ENCODE results near the gene PLIN5.
A peak's percentile ranks its signal among the peaks of the same experiment; 100 is the strongest.

PLIN5 gene

GRCh38 chr19:4534836-4535658, at the start of gene PLIN5:
Gene PLIN5, minus strand, starts transcription at chr19:4535224. Its CDS starts 1,150 bp downstream, at chr19:4534074.
- DNase-seq: peak; percentile 94

GRCh38 chr19:4583961-4584669, 49.1 kb upstream of the PLIN5 start:
- peak; percentile 76 for DNase-seq

GRCh38 chr19:4582980-4583842, 48.2 kb upstream of the PLIN5 start:
- no peak for DNase-seq

- DNase-seq: peak; percentile 74
Measured at GRCh38 chr19:4581666-4582553, 46.9 kb upstream of the PLIN5 start.

- no peak for DNase-seq
Measured at GRCh38 chr19:4580961-4581665, 46.1 kb upstream of the PLIN5 start.

- DNase-seq: no peak
Measured at GRCh38 chr19:4580021-4580901, 45.2 kb upstream of the PLIN5 start.

GRCh38 chr19:4579389-4579788, 44.4 kb upstream of the PLIN5 start:
- DNase-seq: no peak

- DNase-seq: no peak
Measured at GRCh38 chr19:4578552-4579248, 43.7 kb upstream of the PLIN5 start.

GRCh38 chr19:4577020-4577782, 42.2 kb upstream of the PLIN5 start:
- DNase-seq: no peak

- DNase-seq: peak; percentile 80
Measured at GRCh38 chr19:4576016-4576933, 41.3 kb upstream of the PLIN5 start.

GRCh38 chr19:4575267-4576015, 40.4 kb upstream of the PLIN5 start:
- peak; percentile 75 for DNase-seq

GRCh38 chr19:4573682-4574081, 38.7 kb upstream of the PLIN5 start:
- no peak for DNase-seq

GRCh38 chr19:4571305-4571917, 36.4 kb upstream of the PLIN5 start:
- DNase-seq: peak; percentile 46

- no peak for DNase-seq
Measured at GRCh38 chr19:4570916-4571304, 35.9 kb upstream of the PLIN5 start.

- DNase-seq: no peak
Measured at GRCh38 chr19:4570402-4570801, 35.4 kb upstream of the PLIN5 start.

- DNase-seq: no peak
Measured at GRCh38 chr19:4568886-4569285, 33.9 kb upstream of the PLIN5 start.

All from eye (tissue), 1 donor.